ENCODE measurements around the gene WFS1.
A peak's percentile ranks its signal among the peaks of the same experiment; 100 is the strongest.

Gene WFS1

GRCh38 chr4:6235901-6236640 is 33.6 kb upstream of the WFS1 start:
- no peak for DNase-seq

GRCh38 chr4:6236816-6237390 is 32.7 kb upstream of the WFS1 start:
- DNase-seq: no peak

- no peak for DNase-seq
Observed at GRCh38 chr4:6239486-6239885, 30.2 kb upstream of the WFS1 start.

GRCh38 chr4:6239968-6240367 is 29.7 kb upstream of the WFS1 start:
- DNase-seq: no peak

GRCh38 chr4:6241062-6241845 is 28.4 kb upstream of the WFS1 start:
- DNase-seq: no peak

- DNase-seq: no peak
Observed at GRCh38 chr4:6242271-6243029, 27.2 kb upstream of the WFS1 start.

- no peak for DNase-seq
Observed at GRCh38 chr4:6245246-6246169, 24.1 kb upstream of the WFS1 start.

GRCh38 chr4:6246170-6246634 is 23.4 kb upstream of the WFS1 start:
- no peak for DNase-seq

- DNase-seq: no peak
Observed at GRCh38 chr4:6248394-6248793, 21.3 kb upstream of the WFS1 start.

GRCh38 chr4:6250235-6250983 is 19.2 kb upstream of the WFS1 start:
- DNase-seq: peak; percentile 77

- DNase-seq: no peak
Observed at GRCh38 chr4:6250984-6251295, 18.7 kb upstream of the WFS1 start.

GRCh38 chr4:6251365-6251764 is 18.3 kb upstream of the WFS1 start:
- no peak for DNase-seq

GRCh38 chr4:6252051-6252450 is 17.6 kb upstream of the WFS1 start:
- DNase-seq: no peak

GRCh38 chr4:6253111-6253510 is 16.5 kb upstream of the WFS1 start:
- DNase-seq: no peak

GRCh38 chr4:6253961-6254360 is 15.7 kb upstream of the WFS1 start:
- DNase-seq: no peak

GRCh38 chr4:6256141-6256540 is 13.5 kb upstream of the WFS1 start:
- DNase-seq: no peak

- DNase-seq: no peak
Observed at GRCh38 chr4:6257247-6258025, 12.2 kb upstream of the WFS1 start.

- DNase-seq: no peak
Observed at GRCh38 chr4:6258026-6258360, 11.7 kb upstream of the WFS1 start.

- no peak for DNase-seq
Observed at GRCh38 chr4:6258741-6259140, 10.9 kb upstream of the WFS1 start.

GRCh38 chr4:6259886-6260285 is 9.8 kb upstream of the WFS1 start:
- no peak for DNase-seq

- no peak for DNase-seq
Observed at GRCh38 chr4:6262176-6262575, 7.5 kb upstream of the WFS1 start.
